HepG2 (cell line): ENCODE data around the gene FAM13B. TPM values are rescaled to one million over a fixed set of nuclear protein-coding genes. Genes with fewer than 3 reads are reported as not detected.

Experiments used
- ATAC-seq: fragments of 200-7000 bp; cut with Tn5 transposase; 3 replicates; pipeline ENCODE4 v1.9.1; 2020; ENCODE audit warnings: mild to moderate bottlenecking, moderate library complexity
- BruUV-seq: library from RNA; stranded (reverse); fragments of 400-500 nt; replicated peaks from 2 replicates; lab custom pipeline; 2021; lab: Mats Ljungman, UMichigan
- CTCF ChIA-PET: fragments of 300-600 bp; formaldehyde crosslinking; extraction: SDS; loops from one replicate; lab custom pipeline; 2021; ENCODE audit warnings: low total read pairs, inconsistent platforms, low intra/inter-chr PET ratio; lab: Yijun Ruan, JAX
- POLR2A ChIA-PET: fragments of 350-600 bp; sonication (Branson Sonifier 250); formaldehyde crosslinking; loops from one replicate; lab custom pipeline; 2020; ENCODE audit warnings: antibody characterized with exemption, inconsistent platforms; lab: Yijun Ruan, JAX
- DNase-seq: peaks from one replicate; pipeline ENCODE4 v3.0.0-alpha.2; 2015; ENCODE audit warnings: low spot score
- FAIRE-seq: peaks from 3 replicates; lab custom pipeline; 2011; peaks lifted over from hg19 to GRCh38; lab: Jason Lieb, UNC
- H2AFZ ChIP-seq: one replicate; pipeline ENCODE4 v1.6.1; 2011; ENCODE audit warnings: low read length, inconsistent platforms
- H3K27ac ChIP-seq: fragments of 300-600 bp; 3 replicates; pipeline ENCODE4 v1.8.0; 2011; ENCODE audit warnings: mixed run types, mild to moderate bottlenecking, mixed read lengths, low read length, inconsistent platforms; ENCODE audit not compliant: insufficient read depth; ENCODE audit errors: extremely low read length
- H3K27me3 ChIP-seq, 2 experiments: fragments of 200-600 bp in 1 of 2; 2 replicates in 1 of 2; 3 replicates in 1 of 2; pipeline versions ENCODE4 v1.6.0 to v1.8.0; 2011; ENCODE audit warnings: low read length in 2 of 2, mild to moderate bottlenecking in 2 of 2, moderate library complexity in 2 of 2, inconsistent platforms in 1 of 2; ENCODE audit not compliant: insufficient read depth in 2 of 2, control insufficient read depth in 1 of 2
- H3K36me3 ChIP-seq, 2 experiments: fragments of 200-600 bp in 1 of 2; replicated peaks in 1 of 2; 2 replicates in 1 of 2; 3 replicates in 1 of 2; pipeline versions ENCODE4 v1.5.1 to v1.8.0; 2011; ENCODE audit warnings: low read length in 2 of 2, inconsistent platforms in 1 of 2; ENCODE audit not compliant: insufficient read depth in 2 of 2, control insufficient read depth in 1 of 2
- H3K4me1 ChIP-seq: 2 replicates; pipeline ENCODE4 v1.5.1; 2012; ENCODE audit warnings: low read length, inconsistent platforms; ENCODE audit not compliant: insufficient read depth
- H3K4me2 ChIP-seq: 2 replicates; pipeline ENCODE4 v1.6.0; 2011; ENCODE audit warnings: low read depth, low read length, inconsistent platforms
- H3K4me3 ChIP-seq, 3 experiments: fragments of 200-600 bp in 1 of 3; sonication (generic), shearing (Covaris generic) in 1 of 3; replicated peaks in 1 of 3; 2 replicates each; pipeline ENCODE4 v1.5.1; 2011 to 2016; ENCODE audit warnings: low read length in 3 of 3, inconsistent platforms in 2 of 3, low read depth in 2 of 3, mild to moderate bottlenecking in 2 of 3, control low read depth in 1 of 3, mixed read lengths in 1 of 3; ENCODE audit not compliant: insufficient read depth in 1 of 3
- H3K79me2 ChIP-seq: one replicate; pipeline ENCODE4 v1.6.1; 2011; ENCODE audit warnings: low read length, inconsistent platforms; ENCODE audit not compliant: insufficient read depth
- H3K9ac ChIP-seq: 2 replicates; pipeline ENCODE4 v1.6.0; 2011; ENCODE audit warnings: mild to moderate bottlenecking, low read depth, low read length, inconsistent platforms; ENCODE audit not compliant: insufficient read depth
- H3K9me3 ChIP-seq: 2 replicates; pipeline ENCODE4 v1.5.1; 2012; ENCODE audit warnings: mild to moderate bottlenecking, low read length
- H4K20me1 ChIP-seq: 2 replicates; pipeline ENCODE4 v1.6.0; 2011; ENCODE audit warnings: inconsistent platforms, mild to moderate bottlenecking, low read length, moderate library complexity; ENCODE audit not compliant: insufficient read depth
- ATF1 ChIP-seq: IDR thresholded peaks from 2 replicates; pipeline ENCODE4 v1.6.1; 2016; ENCODE audit warnings: mild to moderate bottlenecking, control low read depth
- ATF2 ChIP-seq: sonication (generic); formaldehyde crosslinking; IDR thresholded peaks from 2 replicates; pipeline ENCODE4 v1.4.0; 2020; ENCODE audit warnings: missing genetic modification reagents
- ATF7 ChIP-seq, 2 experiments: fragments of 450-650 bp in 1 of 2; sonication (generic) in 1 of 2; formaldehyde crosslinking in 1 of 2; IDR thresholded peaks; 2 replicates each; pipeline versions ENCODE4 v1.4.0 to v1.6.1; 2016 to 2020; ENCODE audit warnings: antibody characterized with exemption in 1 of 2, mild to moderate bottlenecking in 1 of 2, missing genetic modification reagents in 1 of 2
- CENPT ChIP-seq: sonication (generic); formaldehyde crosslinking; IDR thresholded peaks from 2 replicates; pipeline ENCODE4 v1.8.0; 2022; ENCODE audit warnings: low read depth, mild to moderate bottlenecking, moderate library complexity, missing genetic modification reagents
- CREB1 ChIP-seq, 2 experiments: fragments of 450-650 bp in 1 of 2; IDR thresholded peaks; 2 replicates each; pipeline ENCODE4 v1.6.1; 2016 to 2017; ENCODE audit warnings: control low read depth in 1 of 2, mild to moderate bottlenecking in 1 of 2, missing compliant biosample characterization in 1 of 2, missing genetic modification characterization in 1 of 2
- GATA4 ChIP-seq: sonication (generic); IDR thresholded peaks from 2 replicates; pipeline ENCODE4 v1.6.1; 2016; ENCODE audit warnings: antibody characterized with exemption, low read depth, borderline replicate concordance
- HOXA7 ChIP-seq: sonication (generic); formaldehyde crosslinking; IDR thresholded peaks from 2 replicates; pipeline ENCODE4 v1.8.1; 2022; ENCODE audit warnings: mild to moderate bottlenecking, missing genetic modification reagents, moderate library complexity
- JUN ChIP-seq: sonication (generic); formaldehyde crosslinking; IDR thresholded peaks from 2 replicates; pipeline ENCODE4 v1.4.0; 2020; ENCODE audit warnings: mild to moderate bottlenecking, missing genetic modification reagents
- KAT7 ChIP-seq: IDR thresholded peaks from 2 replicates; pipeline ENCODE4 v1.6.1; 2018; ENCODE audit warnings: borderline replicate concordance, missing compliant biosample characterization
- KLF15 ChIP-seq: sonication (generic); formaldehyde crosslinking; IDR thresholded peaks from 2 replicates; pipeline ENCODE4 v1.8.1; 2023; ENCODE audit warnings: borderline replicate concordance, mild to moderate bottlenecking, inconsistent platforms, missing genetic modification reagents, mixed read lengths
- NAIF1 ChIP-seq: sonication (generic); formaldehyde crosslinking; IDR thresholded peaks from 2 replicates; pipeline ENCODE4 v1.5.0; 2020; ENCODE audit warnings: mild to moderate bottlenecking, missing genetic modification reagents, borderline replicate concordance
- NFRKB ChIP-seq: fragments of 450-650 bp; IDR thresholded peaks from 2 replicates; pipeline ENCODE4 v1.6.1; 2017
- NFYB ChIP-seq: sonication (generic); formaldehyde crosslinking; IDR thresholded peaks from 2 replicates; pipeline ENCODE4 v1.4.0; 2020; ENCODE audit warnings: missing genetic modification reagents
- NFYC ChIP-seq: IDR thresholded peaks from 2 replicates; pipeline ENCODE4 v1.6.1; 2016; ENCODE audit warnings: missing genetic modification reagents, missing compliant biosample characterization
- PLRG1 ChIP-seq: fragments of 450-650 bp; conservative IDR thresholded peaks from 2 replicates; pipeline ENCODE4 v1.6.1; 2016
- SCMH1 ChIP-seq: sonication (generic); formaldehyde crosslinking; IDR thresholded peaks from 2 replicates; pipeline ENCODE4 v1.9.0; 2021; ENCODE audit warnings: missing genetic modification reagents, mild to moderate bottlenecking, borderline replicate concordance
- WIZ ChIP-seq: sonication (generic); formaldehyde crosslinking; IDR thresholded peaks from 2 replicates; pipeline ENCODE4 v1.5.1; 2020; ENCODE audit warnings: mild to moderate bottlenecking, missing genetic modification reagents
- ZBTB20 ChIP-seq: sonication (generic); formaldehyde crosslinking; IDR thresholded peaks from 2 replicates; pipeline ENCODE4 v1.8.1; 2023; ENCODE audit warnings: missing genetic modification reagents, low read depth, mild to moderate bottlenecking, borderline replicate concordance
- ZMYM4 ChIP-seq: sonication (generic); formaldehyde crosslinking; IDR thresholded peaks from 2 replicates; pipeline ENCODE4 v1.8.1; 2023; ENCODE audit warnings: mild to moderate bottlenecking, missing genetic modification reagents
- ZNF501 ChIP-seq: sonication (generic); formaldehyde crosslinking; IDR thresholded peaks from 2 replicates; pipeline ENCODE4 v1.5.1; 2020; ENCODE audit warnings: mild to moderate bottlenecking, moderate library complexity, missing genetic modification reagents
- ZNF570 ChIP-seq: sonication (generic); formaldehyde crosslinking; IDR thresholded peaks from 2 replicates; pipeline ENCODE4 v1.4.0; 2020; ENCODE audit warnings: mild to moderate bottlenecking, missing genetic modification reagents, borderline replicate concordance
- ZNF616 ChIP-seq: sonication (generic); formaldehyde crosslinking; IDR thresholded peaks from 2 replicates; pipeline ENCODE4 v1.5.0; 2020; ENCODE audit warnings: low read depth, mild to moderate bottlenecking, missing genetic modification reagents
- ZNF652 ChIP-seq: IDR thresholded peaks from 2 replicates; pipeline ENCODE4 v1.6.1; 2016; ENCODE audit warnings: low read depth, borderline replicate concordance
- ZNF773 ChIP-seq: sonication (generic); formaldehyde crosslinking; IDR thresholded peaks from 2 replicates; pipeline ENCODE4 v1.4.0; 2020; ENCODE audit warnings: missing genetic modification reagents, borderline replicate concordance
- WGBS: methylation state at CpG from one replicate; pipeline ENCODE4 v1.1.6; 2017; ENCODE audit warnings: low lambda C conversion rate; 5-methylcytosine and 5-hydroxymethylcytosine counted together
- in situ Hi-C: cut with HindIII; loops from 2 replicates; pipeline ENCODE4 v1.10.0; 2017; ENCODE audit warnings: low pct_unique_long_range_greater_than_20kb; ENCODE audit not compliant: extremely low pct_ligation_motif_present
- intact Hi-C: fragments of 100-400 bp; cut with micrococcal nuclease; formaldehyde crosslinking; loops from one replicate; pipeline ENCODE4 v1.10.0; 2022; ENCODE audit not compliant: unreplicated experiment
- polyA plus RNA-seq, 8 experiments: library from polyadenylated mRNA; depleted of rRNA in 3 of 8; stranded (reverse) in 7 of 8; unstranded in 1 of 8; fragments of >200 nt; fragmentation: Illumina TruSeq in 4 of 8; extraction: Trizol in 4 of 8; gene quantifications; 2 replicates each; pipeline versions ENCODE4 v1.2.1 to v1.2.3, GENCODE V29; 2011 to 2016; ENCODE audit warnings: low read depth in 4 of 8, missing spikeins in 1 of 8, mixed read lengths in 1 of 8; ENCODE audit not compliant: insufficient read depth in 1 of 8
- total RNA-seq, 5 experiments: library from RNA; depleted of rRNA; stranded (reverse); fragments of >200 nt; fragmentation: Illumina TruSeq; extraction: Trizol; gene quantifications; 2 replicates each; pipeline ENCODE4 v1.2.3, GENCODE V29; 2016; ENCODE audit warnings: low read depth in 1 of 5

FAM13B gene
- total and polyA plus RNA-seq, 2 of the 13 experiments (the other 11 are each of a cell fraction or from before 2014, with no cell fraction given), result 6.9 to 11.5 TPM

GRCh38 chr5:138054847-138055558, 22.1 kb upstream of the FAM13B start:
- Histone ChIP-seq H3K4me1 (peaks cover 24% of the 10 kb centered on the region), H3K27me3 (no peaks in the 10 kb centered on the region), H3K4me3 (peak overlapping the region; percentile 14 to 49 (median 20); a peak in 4 of 6 replicates), H3K36me3 (no peaks in the 10 kb centered on the region), H4K20me1 (no peaks in the 10 kb centered on the region), H3K4me2 (peak overlapping the region; percentile 83), H3K79me2 (no peaks in the 10 kb centered on the region), H2AFZ (peak overlapping the region; percentile 33), H3K27ac (no peak overlapping the region), H3K9ac (peak overlapping the region; percentile 32; the same call in 1 of the 2 replicates), H3K9me3 (no peaks in the 10 kb centered on the region)
- POLR2A ChIA-PET, result no interaction called here
- TSS peak; percentile 86 for BruUV-seq
- peak; percentile 93 for ATAC-seq
- TF ChIP-seq SCMH1 (CRISPR knock-in tag), result no peak
- TF ChIP-seq NFYC (CRISPR knock-in tag), result peak; percentile 56
- 0 out of 2 replicates have a peak, but pooled peaks have one; percentile 29 for TF ChIP-seq ATF1 (CRISPR knock-in tag)
- TF ChIP-seq WIZ (CRISPR knock-in tag), result no peak
- TF ChIP-seq CREB1 (IDR thresholded peaks at IDR 0.05), result no peak
- no peak for TF ChIP-seq CREB1 (CRISPR knock-in tag; IDR thresholded peaks at IDR 0.05)
- TF ChIP-seq CENPT (CRISPR knock-in tag), result no peak
- peak; percentile 32; the same call in 1 of the 2 replicates for TF ChIP-seq ZMYM4 (CRISPR knock-in tag)
- TF ChIP-seq GATA4, result no peak
- TF ChIP-seq ZNF570 (CRISPR knock-in tag), result no peak
- peak; percentile 38 for TF ChIP-seq ATF7 (IDR thresholded peaks at IDR 0.05)
- TF ChIP-seq ATF7 (CRISPR knock-in tag; IDR thresholded peaks at IDR 0.05), result no peak
- no peak for TF ChIP-seq ZBTB20
- no peak for TF ChIP-seq PLRG1
- no peak for TF ChIP-seq NAIF1 (CRISPR knock-in tag)
- TF ChIP-seq ATF2 (CRISPR knock-in tag), result peak; percentile 93
- TF ChIP-seq ZNF773, result no peak
- TF ChIP-seq NFRKB, result no peak
- TF ChIP-seq JUN (CRISPR knock-in tag), result no peak
- peak; percentile 70 for TF ChIP-seq NFYB
- peak; percentile 89 for TF ChIP-seq ZNF652 (CRISPR knock-in tag)
- TF ChIP-seq KLF15 (CRISPR knock-in tag), result no peak
- no peak for TF ChIP-seq HOXA7
- no peak for TF ChIP-seq KAT7 (CRISPR knock-in tag)
- no peak for TF ChIP-seq ZNF616 (CRISPR knock-in tag)
- peak; percentile 64 for TF ChIP-seq ZNF501 (CRISPR knock-in tag)
- in situ Hi-C loops, result no loop called here
- WGBS, result 2% methylated on average over 12 of the region's 13 CpGs
- no peak for FAIRE-seq
- CTCF ChIA-PET, result no interaction called here
- peak; percentile 22 for DNase-seq
- intact Hi-C loops, result no loop called here
